GM06990 (cell line): ENCODE data around the gene MAPRE2.

Experiments used
- DNase-seq: peaks from one replicate; pipeline ENCODE4 v3.0.0-alpha.2; 2011; ENCODE audit not compliant: insufficient read length; ENCODE audit errors: extremely low read depth
- H3K27me3 ChIP-seq: replicated peaks from 2 replicates; pipeline ENCODE4 v1.6.0; 2011; ENCODE audit warnings: low read length; ENCODE audit not compliant: control insufficient read depth, insufficient read depth
- H3K36me3 ChIP-seq: 2 replicates; pipeline ENCODE4 v1.5.1; 2011; ENCODE audit warnings: low read length; ENCODE audit not compliant: control insufficient read depth, insufficient read depth
- H3K4me3 ChIP-seq: replicated peaks from 2 replicates; pipeline ENCODE4 v1.5.1; 2011; ENCODE audit warnings: low read depth, mild to moderate bottlenecking, control low read depth, low read length
- CTCF ChIP-seq: IDR thresholded peaks from 2 replicates; pipeline ENCODE4 v1.5.1; 2011; ENCODE audit warnings: low read length, control low read depth, mild to moderate bottlenecking, inconsistent platforms; ENCODE audit not compliant: insufficient read depth, poor library complexity, severe bottlenecking

Gene MAPRE2

DNA sequence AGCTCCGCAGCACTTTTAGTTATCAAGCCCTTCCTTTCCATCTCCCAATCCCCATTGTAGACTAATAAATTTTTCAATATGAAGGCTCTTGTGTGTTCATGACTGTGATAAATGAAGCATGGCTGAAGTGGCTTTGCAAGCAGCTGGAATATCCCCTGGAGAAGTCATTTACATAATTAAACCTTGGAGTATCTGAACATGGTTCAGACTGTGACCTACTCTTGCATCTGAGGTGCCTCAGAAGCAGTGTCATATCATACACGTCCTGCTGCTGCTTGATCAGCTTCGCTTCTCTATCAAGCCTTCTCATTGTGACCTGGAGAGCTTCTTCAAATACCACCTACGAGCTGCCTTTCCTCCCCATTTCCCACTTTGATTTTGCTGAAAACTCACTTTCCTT lies 151.2 kb downstream of the MAPRE2 start:
- no peak for TF ChIP-seq CTCF
- Histone ChIP-seq H3K4me3 (no peak overlapping the region), H3K36me3 (no peaks in the 10 kb centered on the region), H3K27me3 (no peaks in the 10 kb centered on the region)
- DNase-seq = no peak
